Uterus (tissue), 2 donors: ENCODE data around the gene FNBP1L.

Source experiments
- CTCF ChIP-seq, 4 experiments: fragments of 200-600 bp in 2 of 4; fragments of 450-650 bp in 2 of 4; sonication (generic) in 2 of 4; IDR thresholded peaks; one replicate each; pipeline ENCODE4 v1.5.1; 2016 to 2019; ENCODE audit warnings: antibody characterized with exemption in 4 of 4, mild to moderate bottlenecking in 2 of 4, moderate library complexity in 1 of 4
- POLR2A ChIP-seq, 2 donors: fragments of 450-650 bp; IDR thresholded peaks; one replicate each; pipeline ENCODE4 v1.6.1; 2016; ENCODE audit warnings: antibody characterized with exemption in 2 of 2, mild to moderate bottlenecking in 1 of 2, moderate library complexity in 1 of 2

GRCh38 chr1:93503163-93503562 is 55.2 kb downstream of the FNBP1L start:
- no peak for TF ChIP-seq CTCF (IDR thresholded peaks at IDR 0.05)
- no peak for TF ChIP-seq POLR2A (IDR thresholded peaks at IDR 0.05)
